ENCODE measurements around the gene TIMP4.

DNA sequence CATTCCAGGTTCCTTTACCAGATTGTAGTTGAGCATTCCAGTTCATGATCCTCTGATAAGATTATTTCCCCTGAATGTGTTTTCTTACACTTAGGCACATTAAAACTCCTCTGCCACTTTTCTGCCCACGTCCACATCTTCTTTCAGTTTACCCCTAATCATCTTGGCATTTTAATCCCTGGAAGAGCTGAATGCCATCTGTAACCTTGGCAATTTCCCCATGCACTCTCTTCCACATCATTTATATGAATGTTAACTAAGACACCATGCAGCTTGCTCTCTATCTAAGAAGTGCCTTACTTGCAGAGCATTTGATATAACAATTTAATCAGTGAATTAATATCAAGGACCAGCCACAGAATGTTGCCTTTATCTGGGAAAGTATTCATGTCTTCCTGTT, 25.8 kb downstream of the TIMP4 start:
- TF ChIP-seq, protein P1, sequence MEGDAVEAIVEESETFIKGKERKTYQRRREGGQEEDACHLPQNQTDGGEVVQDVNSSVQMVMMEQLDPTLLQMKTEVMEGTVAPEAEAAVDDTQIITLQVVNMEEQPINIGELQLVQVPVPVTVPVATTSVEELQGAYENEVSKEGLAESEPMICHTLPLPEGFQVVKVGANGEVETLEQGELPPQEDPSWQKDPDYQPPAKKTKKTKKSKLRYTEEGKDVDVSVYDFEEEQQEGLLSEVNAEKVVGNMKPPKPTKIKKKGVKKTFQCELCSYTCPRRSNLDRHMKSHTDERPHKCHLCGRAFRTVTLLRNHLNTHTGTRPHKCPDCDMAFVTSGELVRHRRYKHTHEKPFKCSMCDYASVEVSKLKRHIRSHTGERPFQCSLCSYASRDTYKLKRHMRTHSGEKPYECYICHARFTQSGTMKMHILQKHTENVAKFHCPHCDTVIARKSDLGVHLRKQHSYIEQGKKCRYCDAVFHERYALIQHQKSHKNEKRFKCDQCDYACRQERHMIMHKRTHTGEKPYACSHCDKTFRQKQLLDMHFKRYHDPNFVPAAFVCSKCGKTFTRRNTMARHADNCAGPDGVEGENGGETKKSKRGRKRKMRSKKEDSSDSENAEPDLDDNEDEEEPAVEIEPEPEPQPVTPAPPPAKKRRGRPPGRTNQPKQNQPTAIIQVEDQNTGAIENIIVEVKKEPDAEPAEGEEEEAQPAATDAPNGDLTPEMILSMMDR (IDR thresholded peaks at IDR 0.05 in 8 of 11, conservative IDR thresholded peaks at IDR 0.05 in 3 of 11), result no peak
- no peak for TF ChIP-seq POLR2A (IDR thresholded peaks at IDR 0.05)

Measured in spleen (tissue), 7 donors.